GM12874 (cell line): ENCODE measurements around the gene SLC30A1.

Experiments
- TF ChIP-seq, protein P1 (sequence below): IDR thresholded peaks from 2 replicates; pipeline ENCODE4 v1.5.1; 2011; ENCODE audit warnings: low read depth, mild to moderate bottlenecking, control low read depth, low read length, moderate library complexity; ENCODE audit not compliant: insufficient read depth

The SLC30A1 gene

DNA sequence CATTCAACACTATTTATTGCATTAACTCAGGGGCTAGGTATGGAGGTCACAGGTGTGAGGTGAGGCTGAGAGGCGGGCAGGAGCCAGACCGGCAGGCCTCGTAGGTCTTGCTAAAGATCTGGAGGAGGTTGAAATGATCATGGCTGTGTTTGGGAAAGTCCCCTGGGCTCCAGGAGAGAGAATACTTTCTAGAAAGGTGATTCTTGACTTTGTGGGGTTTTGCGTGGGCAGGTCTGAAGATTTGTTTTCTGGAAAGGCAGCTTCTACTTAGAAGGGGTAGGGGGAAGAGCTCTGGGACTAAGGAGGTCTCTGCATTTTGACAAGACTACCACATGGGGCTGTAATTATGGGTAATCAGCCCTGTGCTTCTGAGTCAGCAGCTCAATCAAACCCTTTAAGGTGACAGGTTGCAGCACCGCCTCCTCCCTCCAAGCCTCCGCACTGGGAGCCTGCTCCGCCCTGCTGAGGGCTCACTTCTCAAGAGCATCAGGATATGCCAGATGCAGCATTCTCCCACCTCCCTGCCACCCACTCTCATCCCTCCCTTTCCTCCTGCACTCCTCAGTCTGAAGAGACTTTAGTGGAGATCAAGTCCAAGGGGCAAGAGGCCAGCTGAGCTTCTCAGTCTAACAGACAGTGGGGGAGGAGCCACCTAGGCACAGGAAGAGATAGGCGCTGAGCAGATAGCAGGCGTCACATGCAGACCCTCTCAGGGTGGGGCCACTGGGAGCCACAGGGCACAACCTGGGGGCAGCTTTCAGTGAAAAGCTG is 30.5 kb downstream of the SLC30A1 start:
- TF ChIP-seq, protein P1, sequence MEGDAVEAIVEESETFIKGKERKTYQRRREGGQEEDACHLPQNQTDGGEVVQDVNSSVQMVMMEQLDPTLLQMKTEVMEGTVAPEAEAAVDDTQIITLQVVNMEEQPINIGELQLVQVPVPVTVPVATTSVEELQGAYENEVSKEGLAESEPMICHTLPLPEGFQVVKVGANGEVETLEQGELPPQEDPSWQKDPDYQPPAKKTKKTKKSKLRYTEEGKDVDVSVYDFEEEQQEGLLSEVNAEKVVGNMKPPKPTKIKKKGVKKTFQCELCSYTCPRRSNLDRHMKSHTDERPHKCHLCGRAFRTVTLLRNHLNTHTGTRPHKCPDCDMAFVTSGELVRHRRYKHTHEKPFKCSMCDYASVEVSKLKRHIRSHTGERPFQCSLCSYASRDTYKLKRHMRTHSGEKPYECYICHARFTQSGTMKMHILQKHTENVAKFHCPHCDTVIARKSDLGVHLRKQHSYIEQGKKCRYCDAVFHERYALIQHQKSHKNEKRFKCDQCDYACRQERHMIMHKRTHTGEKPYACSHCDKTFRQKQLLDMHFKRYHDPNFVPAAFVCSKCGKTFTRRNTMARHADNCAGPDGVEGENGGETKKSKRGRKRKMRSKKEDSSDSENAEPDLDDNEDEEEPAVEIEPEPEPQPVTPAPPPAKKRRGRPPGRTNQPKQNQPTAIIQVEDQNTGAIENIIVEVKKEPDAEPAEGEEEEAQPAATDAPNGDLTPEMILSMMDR = no peak

DNA sequence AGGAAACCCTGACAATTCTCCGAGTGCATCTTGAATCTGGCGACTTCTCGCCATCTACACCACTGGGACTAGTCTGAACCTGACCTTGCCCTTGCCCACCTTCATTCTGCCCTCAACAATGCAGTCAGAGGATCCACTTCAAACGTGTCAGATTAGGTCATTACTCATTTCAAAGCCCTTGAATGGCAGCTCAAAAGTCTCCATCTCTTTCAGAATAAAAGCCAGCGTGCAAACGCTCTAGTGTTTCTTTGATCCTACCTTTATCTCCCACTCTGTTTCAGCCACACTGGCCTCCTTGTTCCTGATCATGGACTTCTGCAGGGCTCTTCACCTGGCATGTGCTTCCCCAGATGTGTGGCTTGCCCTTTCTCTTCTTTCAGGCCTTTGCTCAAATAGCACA is 31.3 kb downstream of the SLC30A1 start:
- TF ChIP-seq, protein P1 = no peak

DNA sequence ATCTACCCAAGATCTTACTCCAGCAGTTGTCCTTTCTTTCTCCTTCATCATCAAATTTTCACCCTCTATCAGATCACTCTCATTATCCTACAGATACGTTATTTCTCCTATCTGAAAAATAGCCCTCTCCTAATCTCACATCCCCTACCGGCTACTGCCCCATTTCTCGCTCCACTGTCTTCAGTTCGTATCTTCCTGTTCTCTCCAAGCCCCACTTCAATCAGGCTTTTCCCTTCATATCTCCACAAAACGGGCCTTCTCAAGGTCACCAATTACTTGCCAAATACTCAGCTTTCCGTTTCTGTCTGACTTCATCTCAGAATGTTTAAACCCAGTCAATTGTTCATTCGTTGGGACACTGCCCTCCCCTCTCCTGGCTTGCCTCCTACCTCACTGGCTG is 32.4 kb downstream of the SLC30A1 start:
- TF ChIP-seq, protein P1 = no peak

DNA sequence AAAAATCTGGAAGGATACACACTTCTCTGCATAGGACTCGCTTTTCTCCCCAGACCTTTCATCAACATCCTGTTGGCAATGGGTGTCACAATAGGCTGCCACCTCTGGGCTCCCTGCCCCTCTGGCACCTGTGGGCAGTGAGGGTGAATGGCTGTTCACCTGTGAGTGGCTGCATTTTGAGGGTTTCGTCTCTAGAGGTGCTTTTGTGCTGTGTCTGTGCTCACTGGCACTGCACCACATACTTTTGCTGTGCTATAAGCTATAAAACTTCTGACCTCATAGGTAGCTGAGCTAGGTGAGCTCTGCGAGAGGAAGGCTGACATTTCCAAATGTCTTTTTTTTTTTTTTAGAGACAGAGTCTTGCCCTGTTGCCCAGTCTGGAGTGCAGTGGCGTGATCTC is 35.9 kb downstream of the SLC30A1 start:
- TF ChIP-seq, protein P1 = no peak

DNA sequence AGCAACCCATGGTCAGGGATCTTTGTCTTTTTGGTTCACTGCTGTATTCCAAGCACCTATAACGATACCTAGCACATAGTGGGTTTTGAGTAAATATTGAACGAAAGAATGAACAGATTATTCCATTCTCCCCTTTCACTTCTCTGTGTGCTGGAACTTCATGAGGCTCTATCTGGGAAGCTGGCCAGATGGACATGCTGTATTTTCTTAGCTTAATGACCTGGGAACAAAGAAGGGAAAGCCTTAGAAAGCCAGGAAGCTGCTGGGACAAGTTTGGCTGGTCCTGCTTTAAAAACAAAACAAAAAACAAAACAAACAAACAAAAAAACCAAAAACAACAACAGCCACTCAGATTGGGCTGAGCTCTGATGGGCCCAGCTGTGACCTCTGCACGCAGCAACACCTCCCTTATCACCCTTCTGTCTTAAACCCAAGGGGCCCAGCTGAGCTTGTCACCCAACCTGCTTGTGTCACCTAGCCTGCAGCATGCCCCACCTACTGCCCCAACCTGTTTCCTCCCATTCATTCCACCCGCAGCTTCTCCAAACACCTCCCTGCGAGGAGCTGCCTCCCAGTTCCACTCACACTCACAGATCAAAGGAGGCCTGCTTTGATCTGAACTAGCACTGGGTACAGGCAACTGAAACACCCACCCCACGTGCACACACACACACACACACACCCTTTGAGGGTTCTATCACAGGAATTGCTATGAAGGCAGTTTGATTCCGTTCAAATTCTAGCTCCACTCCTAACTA is 37.1 kb downstream of the SLC30A1 start:
- TF ChIP-seq, protein P1 = no peak

DNA sequence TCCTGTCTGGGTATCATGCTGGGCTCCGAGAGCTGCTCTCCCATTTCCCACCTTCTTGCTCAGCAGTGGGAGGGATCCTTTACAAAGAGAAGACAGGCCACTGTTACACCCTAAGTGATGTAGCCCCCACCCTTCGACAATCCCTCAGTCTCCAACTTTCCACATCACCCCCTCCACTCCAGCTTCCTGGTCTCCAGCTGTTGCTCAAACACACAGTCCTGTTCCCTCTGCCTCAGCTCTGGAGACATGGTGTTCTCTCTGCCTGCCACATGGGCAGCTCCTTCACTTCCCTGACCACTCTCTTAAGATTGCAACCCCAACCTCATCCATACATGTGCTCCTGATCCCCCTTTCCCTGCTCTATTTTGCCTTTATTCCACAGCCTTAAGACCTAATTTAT is 37.7 kb downstream of the SLC30A1 start:
- TF ChIP-seq, protein P1 = no peak

DNA sequence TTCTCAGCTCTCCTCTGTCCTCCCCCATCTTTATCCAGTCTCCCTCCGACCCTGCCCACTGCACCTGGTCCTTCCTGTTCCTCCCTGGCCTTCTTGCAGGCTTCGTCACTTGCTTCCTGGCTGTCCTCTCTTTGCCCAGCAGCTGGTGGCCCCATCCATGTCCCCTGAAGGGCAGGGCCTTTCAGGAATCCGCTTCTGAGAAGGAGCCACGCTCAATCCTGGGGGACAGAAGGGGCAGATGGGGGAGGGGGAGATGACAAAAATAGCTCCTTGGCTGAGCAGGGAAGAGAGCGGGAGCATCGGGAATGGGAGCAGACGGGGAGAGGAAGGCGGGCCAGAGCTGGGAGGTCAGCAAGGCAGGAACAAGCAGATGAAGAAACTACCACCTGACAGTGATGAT is 40.7 kb downstream of the SLC30A1 start:
- TF ChIP-seq, protein P1 = no peak
